Measurements from ENCODE around the gene MYO3B. TPM values are rescaled to one million over a fixed set of nuclear protein-coding genes. Genes with fewer than 3 reads are reported as not detected.

The MYO3B gene
- total and polyA plus RNA-seq, 8 donors = 1.3 to 4.1 (median 2.6) TPM; not detected in 1

DNA sequence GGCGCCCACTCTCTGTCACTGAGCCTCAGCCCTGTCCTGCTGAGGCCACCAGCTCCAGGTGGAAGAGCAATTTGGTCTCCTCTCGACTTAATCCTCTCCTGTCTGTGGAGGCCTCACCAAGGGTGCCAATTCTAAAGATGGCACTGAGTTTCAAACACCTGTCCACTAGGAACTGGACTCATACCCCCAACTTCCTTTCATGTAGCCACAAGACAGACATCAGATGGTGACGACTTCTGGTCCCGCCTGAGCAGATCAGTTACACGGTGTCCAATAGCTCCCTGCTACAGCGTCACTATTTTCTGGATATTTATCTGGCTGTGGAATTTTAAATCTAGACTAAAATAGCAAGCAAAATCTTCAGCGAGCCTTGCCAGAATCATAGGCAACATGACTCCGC lies 512.7 kb downstream of the MYO3B start:
- H3K27ac ChIP-seq = no peak overlapping the region
- H3K4me3 ChIP-seq = no peak overlapping the region
- H3K27me3 ChIP-seq = no peaks in the 10 kb centered on the region
- no peaks in the 10 kb centered on the region for H3K9me3 ChIP-seq
- ATAC-seq (no peak), DNase-seq (no peak)
- intact Hi-C loops (cut with DNase I) = no loop called here
- no peaks in the 10 kb centered on the region for H3K4me1 ChIP-seq
- H3K36me3 ChIP-seq = no peaks in the 10 kb centered on the region
- TF ChIP-seq, protein P1, sequence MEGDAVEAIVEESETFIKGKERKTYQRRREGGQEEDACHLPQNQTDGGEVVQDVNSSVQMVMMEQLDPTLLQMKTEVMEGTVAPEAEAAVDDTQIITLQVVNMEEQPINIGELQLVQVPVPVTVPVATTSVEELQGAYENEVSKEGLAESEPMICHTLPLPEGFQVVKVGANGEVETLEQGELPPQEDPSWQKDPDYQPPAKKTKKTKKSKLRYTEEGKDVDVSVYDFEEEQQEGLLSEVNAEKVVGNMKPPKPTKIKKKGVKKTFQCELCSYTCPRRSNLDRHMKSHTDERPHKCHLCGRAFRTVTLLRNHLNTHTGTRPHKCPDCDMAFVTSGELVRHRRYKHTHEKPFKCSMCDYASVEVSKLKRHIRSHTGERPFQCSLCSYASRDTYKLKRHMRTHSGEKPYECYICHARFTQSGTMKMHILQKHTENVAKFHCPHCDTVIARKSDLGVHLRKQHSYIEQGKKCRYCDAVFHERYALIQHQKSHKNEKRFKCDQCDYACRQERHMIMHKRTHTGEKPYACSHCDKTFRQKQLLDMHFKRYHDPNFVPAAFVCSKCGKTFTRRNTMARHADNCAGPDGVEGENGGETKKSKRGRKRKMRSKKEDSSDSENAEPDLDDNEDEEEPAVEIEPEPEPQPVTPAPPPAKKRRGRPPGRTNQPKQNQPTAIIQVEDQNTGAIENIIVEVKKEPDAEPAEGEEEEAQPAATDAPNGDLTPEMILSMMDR (IDR thresholded peaks at IDR 0.05) = no peak

DNA sequence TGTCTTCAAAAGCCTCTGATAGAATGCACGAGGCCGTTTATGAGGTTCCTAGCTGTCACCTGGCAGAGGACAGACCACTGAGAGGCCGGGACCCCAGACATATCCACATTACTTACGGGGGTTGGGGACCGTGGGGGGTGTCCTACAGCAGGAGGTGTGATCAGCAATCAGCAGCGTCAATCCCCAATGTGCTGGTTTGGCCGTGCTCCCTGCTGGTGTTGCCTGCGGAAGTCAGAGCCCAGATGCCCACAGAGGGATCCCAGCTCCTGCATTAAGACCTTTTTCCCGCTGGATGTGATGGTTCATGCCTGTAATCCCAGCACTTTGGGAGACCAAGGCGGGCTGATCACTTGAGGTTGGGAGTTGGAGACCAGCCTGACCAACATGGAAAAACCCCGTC lies 516.4 kb downstream of the MYO3B start:
- no peak overlapping the region for H3K4me3 ChIP-seq
- no peaks in the 10 kb centered on the region for H3K4me1 ChIP-seq
- no peaks in the 10 kb centered on the region for H3K27me3 ChIP-seq
- H3K36me3 ChIP-seq = no peaks in the 10 kb centered on the region
- ATAC-seq (no peak), DNase-seq (no peak)
- intact Hi-C loops (cut with DNase I) = no loop called here
- TF ChIP-seq, protein P1 (IDR thresholded peaks at IDR 0.05) = no peak
- no peaks in the 10 kb centered on the region for H3K9me3 ChIP-seq
- H3K27ac ChIP-seq = no peak overlapping the region

DNA sequence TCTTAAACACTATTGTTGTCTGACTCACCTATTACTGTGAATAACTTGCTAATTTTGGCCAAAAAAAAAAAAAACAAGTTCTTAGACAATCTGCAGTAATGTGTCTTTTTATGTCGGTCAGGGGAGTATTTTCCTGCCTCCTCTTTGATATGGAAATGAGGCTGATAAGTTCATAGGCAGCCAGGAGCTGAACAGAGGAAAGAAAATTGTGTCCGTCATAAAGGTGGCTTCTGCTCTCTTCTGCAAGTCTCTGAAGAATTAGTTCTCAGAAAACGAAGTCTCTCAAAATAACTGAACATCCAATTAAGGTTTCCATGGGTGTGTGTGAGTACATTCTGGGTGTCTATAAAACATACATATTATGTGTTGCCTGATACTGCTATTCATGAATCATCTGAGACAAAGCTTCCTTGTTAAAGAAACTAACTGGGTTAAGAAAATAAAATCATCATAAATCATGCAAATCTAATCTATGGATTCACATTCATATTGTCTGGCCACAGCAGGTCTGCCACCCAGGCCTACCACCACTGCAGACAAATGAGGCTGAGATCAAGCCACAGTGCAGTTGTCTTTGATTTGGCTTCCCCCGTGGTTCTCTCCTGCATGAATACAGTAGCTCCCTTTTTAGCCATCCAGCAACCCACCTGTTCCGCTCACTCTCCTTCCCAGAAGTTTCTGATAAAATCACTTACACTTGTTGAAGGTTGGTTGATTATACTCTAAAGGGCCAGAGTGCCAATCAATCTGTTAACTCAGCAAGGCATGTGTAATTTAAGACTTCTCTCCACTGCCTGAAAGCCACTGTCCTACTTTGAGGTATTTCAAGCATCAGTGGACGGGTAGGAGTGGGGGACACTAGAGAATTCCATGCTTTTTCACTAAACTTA lies 517.8 kb downstream of the MYO3B start:
- no peak for DNase-seq
- no peaks in the 10 kb centered on the region for H3K9me3 ChIP-seq
- no peaks in the 10 kb centered on the region for H3K4me1 ChIP-seq
- H3K36me3 ChIP-seq = no peaks in the 10 kb centered on the region
- ATAC-seq = no peak
- no peaks in the 10 kb centered on the region for H3K27me3 ChIP-seq
- H3K27ac ChIP-seq = no peak overlapping the region
- intact Hi-C loops (cut with DNase I) = no loop called here
- H3K4me3 ChIP-seq = no peak overlapping the region
- TF ChIP-seq, protein P1 (IDR thresholded peaks at IDR 0.05) = no peak

DNA sequence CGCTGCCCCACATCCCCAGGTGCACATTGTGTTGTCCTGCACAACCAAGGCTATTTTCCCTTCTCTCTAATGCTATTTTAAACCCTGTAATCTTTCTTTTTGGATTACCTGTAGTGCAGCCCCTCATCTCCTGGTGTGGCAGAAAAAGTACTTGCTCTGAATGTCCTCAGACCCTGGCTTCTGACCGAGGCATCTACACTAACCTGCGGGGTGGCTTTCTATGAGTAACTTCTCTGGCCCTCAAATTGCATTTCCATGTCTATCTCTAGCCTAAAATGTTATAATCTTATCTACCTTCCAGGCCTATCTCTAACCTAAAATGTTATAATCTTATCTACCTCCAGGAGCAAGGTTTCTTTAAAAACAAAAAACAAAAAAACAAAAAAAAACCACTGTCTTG lies 519.0 kb downstream of the MYO3B start:
- Histone ChIP-seq H3K9me3 (no peaks in the 10 kb centered on the region), H3K27me3 (no peaks in the 10 kb centered on the region), H3K4me1 (no peaks in the 10 kb centered on the region), H3K27ac (no peak overlapping the region), H3K4me3 (no peak overlapping the region), H3K36me3 (no peaks in the 10 kb centered on the region)
- TF ChIP-seq, protein P1 (IDR thresholded peaks at IDR 0.05) = no peak
- intact Hi-C loops (cut with DNase I) = no loop called here
- ATAC-seq = no peak
- DNase-seq = no peak

DNA sequence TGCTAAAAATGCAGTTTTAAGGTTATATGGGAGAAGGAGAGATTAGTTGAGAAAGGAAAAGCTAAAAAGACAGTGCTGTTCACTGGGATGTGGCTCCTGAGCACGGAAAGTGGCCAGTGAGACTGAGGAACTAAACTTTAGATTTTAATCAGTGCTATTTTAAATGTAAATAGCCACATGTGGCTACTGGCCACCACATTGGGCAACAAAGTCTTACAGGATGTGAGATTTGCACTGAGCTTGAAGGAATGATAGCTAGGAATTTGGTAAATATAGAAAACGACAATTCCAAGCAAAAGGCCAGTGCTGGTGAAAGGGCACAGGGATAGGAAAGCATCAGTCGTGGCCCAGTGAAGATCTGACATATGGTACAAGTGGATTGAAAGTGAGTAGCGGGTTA lies 523.1 kb downstream of the MYO3B start:
- H3K27ac ChIP-seq = no peak overlapping the region
- no peak overlapping the region for H3K4me3 ChIP-seq
- intact Hi-C loops (cut with DNase I) = no loop called here
- H3K9me3 ChIP-seq = no peaks in the 10 kb centered on the region
- DNase-seq (no peak), ATAC-seq (no peak)
- H3K36me3 ChIP-seq = no peaks in the 10 kb centered on the region
- TF ChIP-seq, protein P1 (IDR thresholded peaks at IDR 0.05) = no peak
- H3K4me1 ChIP-seq = no peaks in the 10 kb centered on the region
- H3K27me3 ChIP-seq = no peaks in the 10 kb centered on the region

Measured in left lung (tissue), 10 donors.